Esophagus squamous epithelium (tissue), 4 donors: ENCODE data around the gene FHL2.

ENCODE experiments used
- POLR2A ChIP-seq, 4 donors: fragments of 450-650 bp; IDR thresholded peaks; one replicate each; pipeline ENCODE4 v1.6.1; 2017; ENCODE audit warnings: antibody characterized with exemption in 4 of 4, mild to moderate bottlenecking in 4 of 4, moderate library complexity in 3 of 4
- TF ChIP-seq, protein P1 (sequence below), 6 experiments: fragments of 450-650 bp in 4 of 6; fragments of 200-600 bp in 2 of 6; sonication (generic) in 2 of 6; IDR thresholded peaks; one replicate each; pipeline ENCODE4 v1.5.1; 2016 to 2019; ENCODE audit warnings: antibody characterized with exemption in 6 of 6, mild to moderate bottlenecking in 4 of 6, moderate library complexity in 4 of 6

DNA sequence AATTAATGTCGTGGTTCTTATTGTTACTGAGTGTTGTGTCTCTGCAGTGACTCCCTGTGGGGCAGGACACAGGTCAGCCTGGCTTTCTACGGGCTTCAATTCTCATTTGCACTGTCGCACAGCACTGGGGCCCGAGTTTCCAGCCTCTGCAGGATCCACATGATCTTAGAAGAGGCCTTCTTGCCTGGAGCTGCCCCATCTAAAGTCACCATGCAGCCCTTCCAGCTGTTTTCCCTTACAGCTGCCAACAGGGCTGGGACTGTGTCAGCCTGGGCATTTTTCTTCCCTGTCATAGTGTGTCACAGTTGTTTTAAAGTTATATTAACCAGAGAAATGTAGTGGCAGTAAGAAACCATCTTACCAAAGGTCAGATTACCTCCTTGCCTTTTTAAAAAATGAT lies 27.0 kb downstream of the FHL2 start:
- no peak for TF ChIP-seq POLR2A (IDR thresholded peaks at IDR 0.05)
- TF ChIP-seq, protein P1, sequence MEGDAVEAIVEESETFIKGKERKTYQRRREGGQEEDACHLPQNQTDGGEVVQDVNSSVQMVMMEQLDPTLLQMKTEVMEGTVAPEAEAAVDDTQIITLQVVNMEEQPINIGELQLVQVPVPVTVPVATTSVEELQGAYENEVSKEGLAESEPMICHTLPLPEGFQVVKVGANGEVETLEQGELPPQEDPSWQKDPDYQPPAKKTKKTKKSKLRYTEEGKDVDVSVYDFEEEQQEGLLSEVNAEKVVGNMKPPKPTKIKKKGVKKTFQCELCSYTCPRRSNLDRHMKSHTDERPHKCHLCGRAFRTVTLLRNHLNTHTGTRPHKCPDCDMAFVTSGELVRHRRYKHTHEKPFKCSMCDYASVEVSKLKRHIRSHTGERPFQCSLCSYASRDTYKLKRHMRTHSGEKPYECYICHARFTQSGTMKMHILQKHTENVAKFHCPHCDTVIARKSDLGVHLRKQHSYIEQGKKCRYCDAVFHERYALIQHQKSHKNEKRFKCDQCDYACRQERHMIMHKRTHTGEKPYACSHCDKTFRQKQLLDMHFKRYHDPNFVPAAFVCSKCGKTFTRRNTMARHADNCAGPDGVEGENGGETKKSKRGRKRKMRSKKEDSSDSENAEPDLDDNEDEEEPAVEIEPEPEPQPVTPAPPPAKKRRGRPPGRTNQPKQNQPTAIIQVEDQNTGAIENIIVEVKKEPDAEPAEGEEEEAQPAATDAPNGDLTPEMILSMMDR (IDR thresholded peaks at IDR 0.05) = no peak
